Measurements from ENCODE around the gene GDPD5. TPM values are rescaled to one million over a fixed set of nuclear protein-coding genes. Genes with fewer than 3 reads are reported as not detected.

Gene GDPD5
- total and polyA plus RNA-seq, 9 of the 15 experiments (the other 6 are each of a cell fraction or from before 2014, with no cell fraction given), result 0.32 to 27.3 (median 8.0) TPM

- TF ChIP-seq PBX2 (CRISPR knock-in tag; IDR thresholded peaks at IDR 0.05; ENCODE audit: low read depth), result no peak
- TF ChIP-seq PBX2 (tag; conservative IDR thresholded peaks at IDR 0.05; ENCODE audit: low read depth), result peak; percentile 57; the same call in 1 of the 2 replicates
- TF ChIP-seq RBBP5 (IDR thresholded peaks at IDR 0.05; ENCODE audit: borderline replicate concordance, insufficient read depth, low read length, poor library complexity, severe bottlenecking), result peak; percentile 1
- TF ChIP-seq NUFIP1 (IDR thresholded peaks at IDR 0.05; ENCODE audit: partially characterized antibody), result no peak
- no peak for TF ChIP-seq CEBPZ (IDR thresholded peaks at IDR 0.05; ENCODE audit: borderline replicate concordance, low read depth, low read length)
- TF ChIP-seq GATAD2B (IDR thresholded peaks at IDR 0.05; ENCODE audit: borderline replicate concordance), result no peak
- no peak for TF ChIP-seq CTCFL (IDR thresholded peaks at IDR 0.05; ENCODE audit: borderline replicate concordance, insufficient read depth, low read depth, low read length, poor library complexity, severe bottlenecking)
- TF ChIP-seq NFYB (IDR thresholded peaks at IDR 0.05; ENCODE audit: extremely low read depth, insufficient read length), result no peak
- peak in 1 of 2 experiments; percentile 78; a peak in 3 of 4 replicates for TF ChIP-seq MAZ (CRISPR knock-in tag; conservative IDR thresholded peaks at IDR 0.05 in 1 of 2, IDR thresholded peaks at IDR 0.05 in 1 of 2)
- TF ChIP-seq BCLAF1 (IDR thresholded peaks at IDR 0.05; ENCODE audit: borderline replicate concordance in 1 of 2, control insufficient read depth in 1 of 2, low read depth in 2 of 2, low read length in 1 of 2), result no peak
- peak in 1 of 2 experiments; percentile 32; a peak in 1 of 4 replicates for TF ChIP-seq TEAD1 (CRISPR knock-in tag; IDR thresholded peaks at IDR 0.05)
- peak; percentile 38; the same call in 1 of the 2 replicates for TF ChIP-seq DIDO1 (tag; IDR thresholded peaks at IDR 0.05; ENCODE audit: low read depth)
Measured at GRCh38 chr11:75474878-75475766, 50.6 kb downstream of the GDPD5 start (continued).
